GM19455 (cell line): ENCODE measurements around the gene FHIT.

Experiments
- ATAC-seq: cut with Tn5 transposase; IDR thresholded peaks from one replicate; pipeline ENCODE4 v1.9.1; 2021; ENCODE audit not compliant: unreplicated experiment

Gene FHIT

DNA sequence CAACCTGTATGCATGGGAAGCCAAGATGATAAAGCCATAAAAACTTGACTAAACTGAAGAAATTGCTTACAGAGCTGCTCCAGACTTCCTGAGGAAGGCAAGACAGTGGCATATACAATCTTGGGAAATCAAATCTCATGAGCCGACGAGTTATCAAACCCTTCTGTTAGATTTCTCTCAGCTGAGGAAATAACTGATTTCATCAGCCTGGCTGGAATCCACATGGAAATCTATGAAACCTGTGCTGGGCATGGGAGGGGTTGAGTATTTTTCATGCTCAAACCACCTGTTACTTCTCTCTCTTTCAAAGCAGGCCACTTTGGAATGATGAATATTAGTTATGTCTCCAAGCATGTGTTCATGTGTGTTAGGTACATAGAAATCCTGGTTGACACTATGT, 727.7 kb downstream of the FHIT start:
- ATAC-seq, result no peak

DNA sequence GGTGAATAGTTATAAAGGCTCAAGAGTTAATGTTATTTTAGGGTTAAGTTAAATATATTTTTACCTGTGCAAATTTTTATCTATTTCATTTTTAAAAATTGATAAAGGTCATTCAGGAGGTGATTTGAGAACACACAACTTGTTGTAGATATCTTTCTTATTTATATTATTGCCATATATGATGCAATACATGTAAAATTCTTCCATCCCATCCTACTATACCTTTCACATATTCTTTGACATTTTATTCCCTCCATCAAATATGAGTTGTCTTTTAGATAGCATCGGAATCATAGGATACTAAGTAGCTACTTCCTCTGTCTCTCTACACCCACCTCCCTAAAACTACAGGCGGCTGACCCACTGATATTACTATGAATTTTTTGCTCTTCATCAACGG, 734.1 kb downstream of the FHIT start:
- ATAC-seq, result no peak

DNA sequence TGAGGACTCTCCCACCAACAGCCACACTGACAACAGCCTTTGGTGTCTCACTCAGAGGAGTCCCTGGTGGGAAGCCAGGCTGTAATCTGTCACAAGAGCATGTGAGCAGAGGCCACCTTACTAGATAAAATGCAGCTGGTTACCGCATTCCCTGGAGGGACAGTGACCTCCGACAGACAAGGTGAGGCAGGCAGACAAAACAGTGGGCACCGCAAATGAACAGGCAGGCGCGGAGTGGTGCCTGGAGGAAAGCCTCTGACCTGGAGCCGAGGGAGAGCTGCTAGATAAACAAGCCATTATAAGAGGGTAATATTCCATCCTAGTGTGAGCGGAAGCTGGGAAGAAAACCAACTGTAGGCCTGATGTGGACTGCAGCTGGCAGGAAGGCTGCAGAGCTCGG, 736.4 kb downstream of the FHIT start:
- no peak for ATAC-seq

DNA sequence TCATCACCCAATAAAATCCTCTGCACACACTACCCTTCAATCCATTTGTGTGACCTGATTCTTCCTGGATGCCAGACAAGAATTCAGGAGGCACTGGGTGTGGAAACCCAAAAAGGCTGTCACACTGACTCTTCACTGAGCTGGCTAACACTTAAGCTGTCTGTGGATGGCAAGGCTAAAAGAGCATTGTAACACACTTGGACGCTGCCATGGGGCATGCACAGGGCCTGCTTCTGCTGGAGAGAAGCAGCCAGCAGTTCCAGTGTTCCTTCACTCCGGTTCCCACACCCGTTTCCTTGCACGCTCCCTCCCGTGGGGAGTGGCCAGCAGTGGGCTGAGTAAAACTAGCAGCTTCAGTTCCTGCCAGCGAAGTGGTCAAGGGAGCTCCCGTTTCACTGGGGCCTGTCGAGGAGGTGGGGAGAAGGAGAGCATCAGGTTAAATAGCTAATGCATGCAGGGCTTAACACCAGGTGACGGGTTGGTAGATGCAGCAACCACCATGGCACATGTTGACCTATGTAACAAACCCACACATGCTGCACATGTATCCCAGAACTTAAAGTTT, 737.1 kb downstream of the FHIT start:
- no peak for ATAC-seq

DNA sequence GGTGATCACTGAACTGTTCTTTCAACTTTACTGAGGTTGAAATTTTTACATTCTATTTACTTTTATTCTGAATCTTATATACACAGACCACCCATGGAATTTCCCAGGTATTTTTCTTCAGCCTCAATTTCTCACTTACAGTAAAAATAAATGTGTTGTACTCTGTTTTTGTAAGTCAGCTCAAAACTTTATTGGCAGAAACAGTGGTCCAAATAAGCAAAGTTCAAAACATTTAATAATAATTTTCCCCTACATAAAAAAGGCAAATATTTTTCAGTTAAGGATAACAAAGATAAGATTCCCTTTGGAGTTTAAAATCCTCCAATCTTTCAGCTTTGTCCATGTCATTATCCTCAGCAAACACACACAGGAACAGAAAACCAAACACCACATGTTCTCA, 738.0 kb downstream of the FHIT start:
- no peak for ATAC-seq

DNA sequence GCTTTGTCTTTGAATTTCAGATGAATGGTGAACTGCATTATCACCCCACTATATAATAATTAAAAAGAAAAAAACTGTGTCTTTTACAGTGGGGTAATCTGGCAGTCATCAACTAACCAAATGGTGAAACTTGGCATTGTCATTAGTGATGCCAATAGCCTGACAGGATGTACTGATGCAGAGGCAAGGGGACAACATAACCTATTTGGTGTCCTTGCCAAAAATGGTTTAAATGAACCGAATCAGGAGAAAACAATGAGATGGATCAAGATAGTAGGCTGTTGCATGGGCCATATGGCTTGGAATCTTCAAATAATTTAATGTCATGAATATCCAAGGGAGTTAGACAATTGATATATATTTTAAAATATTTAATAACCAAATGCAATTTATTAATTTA, 738.7 kb downstream of the FHIT start:
- ATAC-seq, result no peak

DNA sequence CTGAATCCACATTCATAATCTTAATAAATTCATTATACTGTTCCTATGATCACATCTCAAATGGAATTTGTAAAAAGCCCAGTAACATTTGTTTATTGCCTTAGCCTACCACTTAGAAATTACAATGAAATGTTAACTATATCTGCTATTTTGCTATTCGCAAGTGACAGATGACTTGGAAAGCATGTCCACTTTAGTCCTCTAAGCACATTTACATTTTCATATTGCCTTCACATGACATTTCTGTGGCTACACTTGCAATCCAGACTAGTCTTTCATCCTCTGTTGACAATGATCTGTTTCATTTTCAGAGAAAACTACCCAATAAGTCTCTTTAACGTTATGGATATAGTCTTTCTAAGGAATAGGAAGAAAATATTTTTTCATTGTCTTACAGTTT, 741.8 kb downstream of the FHIT start:
- ATAC-seq, result no peak

DNA sequence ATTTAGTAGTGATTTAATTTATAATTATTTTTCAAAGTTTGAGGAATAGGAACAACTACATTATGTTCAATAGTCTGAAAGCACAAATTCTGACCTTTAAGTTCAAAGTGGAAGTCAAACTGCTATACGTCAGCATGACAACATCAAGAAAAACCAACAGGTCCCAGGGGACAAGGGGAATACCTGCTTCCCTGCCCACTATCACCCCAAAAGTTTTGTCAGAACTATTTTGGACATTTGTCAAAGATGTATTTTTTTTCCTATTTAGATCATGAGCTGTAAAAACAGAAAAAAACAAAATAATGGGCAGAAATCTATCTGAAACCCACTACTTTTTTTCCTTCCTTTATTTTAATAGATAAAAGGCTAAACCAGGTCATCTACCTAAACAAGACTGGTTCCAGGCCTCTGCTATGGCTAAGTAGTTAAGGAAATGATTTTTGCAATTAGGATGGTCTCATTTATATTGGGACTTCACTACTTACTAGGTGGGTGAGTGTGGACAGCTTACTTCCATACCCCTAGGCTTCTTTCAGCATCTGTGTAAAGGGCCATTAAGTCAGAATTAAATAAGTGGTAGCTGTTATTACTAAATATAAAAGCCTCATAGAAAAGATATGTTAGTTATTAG, 746.3 kb downstream of the FHIT start:
- ATAC-seq, result no peak

DNA sequence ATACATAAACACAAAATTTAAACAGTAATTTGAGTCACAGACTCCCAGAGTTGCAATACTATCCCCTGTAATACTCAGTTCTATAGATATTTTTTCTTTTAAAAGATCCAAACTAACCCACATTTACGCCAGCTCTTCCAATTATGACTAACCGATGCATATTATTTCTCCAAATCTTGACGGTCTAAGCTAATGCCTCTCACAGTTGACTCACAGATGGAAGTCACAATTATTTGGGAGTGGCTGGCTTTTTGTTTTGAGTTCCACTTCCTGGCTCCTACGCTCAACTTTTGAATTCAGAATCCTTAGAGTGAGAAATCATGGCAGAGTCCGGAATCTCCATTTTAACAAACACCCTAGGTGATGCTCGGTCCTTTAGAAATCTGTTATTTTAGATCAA, 749.9 kb downstream of the FHIT start:
- no peak for ATAC-seq

DNA sequence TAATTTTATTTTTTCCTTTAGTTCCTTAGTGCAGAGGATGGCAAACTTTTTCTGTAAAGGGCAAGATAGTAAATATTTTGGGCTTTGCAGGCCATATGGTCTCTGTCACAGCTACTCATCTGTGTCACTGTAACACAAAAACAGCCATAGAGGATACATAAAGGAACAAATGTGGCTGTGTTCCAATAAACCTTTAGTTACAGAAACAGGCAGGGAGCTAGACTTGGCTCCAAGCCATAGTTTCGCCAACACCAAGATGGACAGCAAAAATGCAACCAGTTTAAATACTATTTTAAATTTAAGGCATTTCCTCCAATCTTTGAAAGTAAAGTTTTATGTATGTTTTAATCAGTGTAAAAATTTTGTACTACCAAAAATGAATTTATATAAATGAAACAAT, 753.4 kb downstream of the FHIT start:
- no peak for ATAC-seq

DNA sequence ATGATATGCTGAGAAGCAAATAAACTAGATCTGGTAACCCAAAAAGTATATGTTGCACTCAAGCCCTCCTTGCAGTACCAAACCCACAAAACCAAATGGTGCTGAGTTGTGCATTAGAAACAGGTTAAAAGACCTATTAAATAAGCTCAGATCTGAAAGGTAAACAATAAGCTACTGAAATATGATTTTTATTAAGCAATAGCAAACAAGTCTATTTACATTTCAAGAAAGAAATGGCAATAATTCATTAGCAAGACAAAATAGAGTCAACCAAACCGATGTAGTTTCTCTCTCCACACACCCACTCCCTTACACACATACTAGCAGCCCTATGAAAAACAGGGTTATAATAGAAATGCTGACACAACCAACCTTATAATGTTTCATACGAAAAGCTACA, 760.3 kb downstream of the FHIT start:
- no peak for ATAC-seq

DNA sequence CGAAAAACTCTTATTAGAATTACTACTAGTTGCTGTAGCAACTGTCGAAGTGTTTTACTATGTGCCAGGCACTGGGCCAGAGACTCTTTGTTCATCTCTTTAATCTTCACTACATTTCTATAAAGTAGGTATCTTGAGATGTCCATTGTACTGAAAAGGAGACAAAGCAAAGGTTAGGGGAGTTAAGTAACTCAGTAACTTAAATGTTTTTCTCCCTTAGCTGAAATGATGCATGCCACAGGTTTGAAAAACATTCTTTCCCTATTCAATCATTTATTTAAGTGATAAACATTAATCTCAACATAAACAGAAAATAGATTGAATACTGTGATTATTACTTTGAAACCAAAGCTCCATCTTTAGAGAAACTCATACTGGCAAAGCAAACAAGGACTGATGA, 776.2 kb downstream of the FHIT start:
- ATAC-seq, result no peak

DNA sequence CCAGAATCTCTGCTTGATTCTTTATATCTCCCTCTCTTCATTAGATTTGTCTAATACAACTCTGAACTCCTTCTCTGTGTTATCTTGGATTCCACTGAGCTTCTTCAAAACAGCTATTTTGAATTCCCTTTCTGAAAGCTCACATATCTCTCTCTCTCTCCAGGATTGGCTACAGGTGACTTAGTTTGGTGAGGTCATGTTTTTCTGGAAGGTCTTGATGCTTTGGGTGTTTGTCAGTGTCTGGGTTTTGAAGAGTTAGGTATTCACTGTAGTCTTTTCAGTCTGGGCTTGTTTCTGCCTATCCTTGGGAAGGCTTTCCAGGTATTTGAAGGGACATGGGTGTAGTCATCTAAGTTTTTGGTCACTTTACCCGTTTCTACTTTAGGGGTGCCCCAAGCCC, 781.8 kb downstream of the FHIT start:
- ATAC-seq, result no peak

DNA sequence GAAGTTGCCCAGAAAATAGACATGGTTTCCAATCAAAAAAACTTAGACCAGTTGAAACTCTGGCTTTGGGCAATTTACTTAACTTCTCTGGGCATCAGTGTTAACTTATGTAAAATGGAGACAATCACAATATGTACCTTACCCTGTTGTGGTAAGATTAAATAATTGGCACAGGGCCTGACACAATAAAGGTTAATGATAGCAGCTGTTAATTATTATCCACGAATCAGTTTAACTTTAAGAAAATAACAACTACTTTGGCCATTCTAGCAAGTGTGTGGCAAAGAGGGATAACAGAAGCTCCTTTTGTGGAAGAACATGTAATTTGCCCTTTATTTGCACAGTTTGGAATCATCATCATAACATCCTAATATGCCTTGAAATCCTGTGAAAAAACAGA, 787.6 kb downstream of the FHIT start:
- no peak for ATAC-seq

DNA sequence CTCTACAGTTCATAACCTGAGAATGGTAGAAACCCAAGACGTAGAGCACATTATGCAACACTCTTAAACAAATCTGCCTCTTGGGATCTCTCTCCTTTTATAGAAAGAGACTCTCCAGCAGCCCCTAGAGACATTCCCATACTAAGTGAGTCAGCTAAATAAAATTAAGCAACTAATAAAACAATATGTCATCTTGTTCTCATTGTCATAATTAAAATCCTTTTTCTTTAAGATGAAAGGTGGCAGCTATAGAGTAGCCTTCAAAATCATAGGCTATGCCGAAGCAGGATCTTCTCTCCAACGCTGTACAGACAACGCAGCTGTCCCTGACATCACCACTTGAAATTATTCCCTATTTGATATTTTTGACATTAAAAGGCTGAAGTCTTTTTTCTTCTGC, 790.0 kb downstream of the FHIT start:
- no peak for ATAC-seq

DNA sequence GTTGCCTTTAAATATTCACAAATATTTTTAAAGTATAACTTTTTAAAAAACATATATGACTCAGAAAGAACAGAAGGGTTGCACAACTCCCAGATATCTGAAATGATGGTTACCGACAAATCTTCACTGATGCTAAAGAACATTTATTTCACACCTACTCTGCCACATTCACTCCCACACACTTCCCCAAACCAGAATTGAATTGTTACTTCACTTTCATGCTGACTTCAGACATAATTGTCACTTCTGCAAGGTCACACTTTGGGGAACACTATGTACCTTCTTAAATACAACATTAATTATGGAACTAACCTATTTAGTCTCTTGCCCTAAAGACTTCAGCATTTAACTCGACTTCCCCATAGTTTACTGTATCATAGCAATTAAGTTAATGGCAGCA, 795.1 kb downstream of the FHIT start:
- no peak for ATAC-seq

DNA sequence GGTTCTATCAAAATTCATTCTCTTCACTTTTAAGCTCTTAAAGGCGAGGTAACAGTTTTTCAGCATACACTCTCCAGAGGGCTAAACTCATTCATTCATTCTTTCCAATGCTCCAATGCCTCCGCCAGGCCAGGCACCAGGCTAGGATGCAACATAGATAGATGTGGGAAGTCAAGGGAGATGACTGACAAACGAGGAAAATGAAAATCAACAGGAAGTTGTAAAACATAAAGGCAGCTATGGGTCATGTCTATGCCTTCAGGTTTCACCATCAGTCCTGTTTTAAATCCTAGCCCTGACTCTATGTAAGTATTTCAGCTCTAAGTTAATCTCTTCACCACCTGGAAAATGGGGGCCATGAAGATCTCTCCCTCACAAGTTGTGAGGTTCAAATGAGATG, 797.9 kb downstream of the FHIT start:
- ATAC-seq, result no peak

DNA sequence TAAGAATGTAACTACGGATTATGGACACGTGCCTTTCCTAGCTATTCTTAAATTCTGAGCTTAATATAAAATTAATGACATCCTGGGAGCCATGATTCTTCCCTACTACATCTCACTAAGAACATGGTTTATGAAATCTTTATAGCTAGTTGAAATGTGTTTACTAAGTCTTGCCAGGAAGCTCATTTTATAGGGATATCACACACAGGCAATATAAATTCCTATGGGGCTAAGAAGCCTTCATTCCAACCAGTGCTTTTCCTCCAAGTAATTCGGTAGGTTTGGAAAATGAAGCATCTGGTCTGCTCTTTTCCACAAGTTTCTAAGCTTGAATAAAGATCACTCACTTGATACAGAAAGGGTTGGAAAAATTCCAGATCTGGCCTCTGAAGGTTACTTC, 802.6 kb downstream of the FHIT start:
- ATAC-seq, result no peak

DNA sequence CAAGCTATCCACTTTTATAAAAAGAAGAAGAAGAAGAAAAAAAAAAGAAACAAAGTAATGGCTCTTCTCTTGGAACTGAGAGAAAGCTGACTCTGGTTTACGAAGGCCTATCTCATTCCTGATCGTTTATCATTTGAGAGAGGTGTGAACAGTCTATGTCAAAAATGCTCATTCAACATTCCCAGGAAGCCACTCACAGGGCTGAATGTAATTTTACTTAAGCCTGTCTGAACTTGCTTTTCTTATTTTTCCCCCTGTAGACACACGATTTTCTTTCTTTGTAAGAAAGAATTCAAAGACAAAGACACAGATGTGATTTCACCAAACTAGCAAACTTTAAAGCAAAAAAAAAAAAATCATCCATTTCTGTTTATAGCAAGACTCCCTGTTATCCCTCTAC, 805.8 kb downstream of the FHIT start:
- no peak for ATAC-seq

DNA sequence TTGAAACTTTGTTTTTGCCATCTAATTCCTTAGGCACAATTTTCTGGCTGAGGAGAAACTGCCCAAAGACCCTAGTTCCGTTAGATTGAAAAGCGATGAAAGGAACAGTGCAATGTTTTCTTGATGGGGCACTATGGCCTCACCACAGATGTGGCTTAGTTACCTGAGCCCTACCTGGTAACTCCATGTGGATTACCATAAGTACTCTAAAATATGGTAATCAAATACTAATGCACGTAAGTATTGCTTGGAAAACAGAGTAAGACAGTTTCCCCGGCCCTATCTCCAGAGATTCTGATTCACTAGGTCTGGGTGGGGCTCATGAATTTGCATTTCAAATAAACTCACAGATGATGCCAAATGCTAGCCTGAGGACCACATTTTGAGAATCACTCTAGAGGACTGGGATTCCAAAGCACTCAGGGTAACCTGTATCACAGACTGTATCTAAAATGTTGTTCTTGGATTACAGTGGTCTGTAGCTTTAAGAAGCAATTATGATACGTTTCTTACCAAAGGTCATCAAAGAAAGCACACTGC, 806.3 kb downstream of the FHIT start:
- no peak for ATAC-seq

DNA sequence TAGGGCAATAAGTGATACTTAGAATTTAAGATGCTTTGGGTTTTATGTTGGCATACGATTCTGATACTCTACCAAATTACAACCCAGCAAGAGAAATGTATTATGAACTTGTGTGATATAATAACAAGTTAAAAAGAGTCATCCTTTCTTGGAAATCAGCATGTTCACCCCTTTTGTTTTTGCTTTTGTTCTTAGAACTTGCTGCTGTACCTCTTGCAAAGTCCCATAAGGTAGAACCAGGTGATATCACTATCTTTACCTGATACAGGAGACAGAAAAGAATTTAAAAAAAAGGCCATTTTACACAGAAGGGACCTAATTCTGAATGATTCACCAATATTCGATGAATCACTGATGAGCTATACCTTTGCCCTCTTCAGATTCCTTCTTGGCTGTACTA, 810.4 kb downstream of the FHIT start:
- ATAC-seq, result no peak

DNA sequence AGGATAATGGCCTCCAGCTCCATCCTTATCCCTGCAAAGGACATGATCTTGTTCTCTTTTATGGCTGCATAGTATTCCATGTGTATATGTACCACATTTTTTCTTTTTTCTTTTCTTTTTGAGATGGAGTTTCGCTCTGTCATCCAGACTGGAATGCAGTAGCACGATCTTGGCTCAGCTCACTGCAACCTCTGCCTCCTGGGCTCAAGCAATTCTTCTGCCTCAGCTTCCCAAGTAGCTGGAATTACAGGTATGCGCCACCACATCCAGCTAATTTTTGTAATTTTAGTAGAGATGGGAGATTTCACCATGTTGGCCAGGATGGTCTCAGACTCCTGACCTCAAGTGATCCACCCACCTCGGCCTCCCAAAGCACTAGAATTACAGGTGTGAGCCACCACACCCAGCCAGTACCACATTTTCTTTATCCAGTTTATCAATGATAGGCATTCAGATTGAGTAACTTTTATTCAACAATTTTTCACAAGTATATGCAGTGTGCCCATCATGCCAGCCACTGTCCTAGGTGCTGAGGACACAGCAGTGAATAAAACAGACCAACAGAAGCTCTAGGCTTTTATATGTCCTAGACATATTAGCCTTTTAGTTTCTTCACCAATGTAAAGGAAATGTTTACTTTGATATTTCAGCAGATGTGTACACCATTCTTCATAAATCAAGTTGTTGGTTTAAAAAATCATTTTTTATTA, 815.2 kb downstream of the FHIT start:
- no peak for ATAC-seq

DNA sequence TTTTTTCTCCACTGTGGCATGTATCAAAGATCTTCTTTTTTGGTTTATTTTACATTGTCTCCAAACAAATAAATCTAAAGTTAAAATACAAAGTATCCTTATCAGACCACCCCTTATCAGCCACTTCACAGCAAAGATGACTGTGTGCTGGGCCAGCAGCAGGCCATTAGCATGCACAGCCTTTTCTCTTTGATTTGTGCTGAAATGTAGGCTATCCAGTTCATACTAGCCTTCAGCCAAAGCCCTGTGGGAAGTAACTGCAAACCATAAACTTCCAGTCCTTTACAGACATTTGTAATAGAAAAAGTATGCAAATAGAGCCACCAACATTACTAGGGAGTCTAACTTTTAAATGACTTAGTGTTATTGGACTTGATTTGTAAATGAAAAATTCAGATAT, 816.3 kb downstream of the FHIT start:
- no peak for ATAC-seq
